H1 (cell line): Measurements from ENCODE around the gene HMCES. TPM values are rescaled to one million over a fixed set of nuclear protein-coding genes. Genes with fewer than 3 reads are reported as not detected.

Source experiments
- CTCF ChIA-PET: fragments of 300-600 bp; sonication (Branson Sonifier 250); formaldehyde crosslinking; loops from one replicate; lab custom pipeline; 2021; ENCODE audit not compliant: partially characterized antibody; lab: Charles Lee
- POLR2A ChIA-PET: fragments of 300-600 bp; sonication (Branson Sonifier 250); formaldehyde crosslinking; loops from one replicate; lab custom pipeline; 2021; ENCODE audit warnings: inconsistent platforms; ENCODE audit not compliant: partially characterized antibody; lab: Charles Lee
- DNase-seq, 2 experiments: peaks; one replicate each; pipeline versions ENCODE4 v3.0.0 to v3.0.0-alpha.2; 2010 to 2022; ENCODE audit warnings: low spot score in 2 of 2, low read depth in 1 of 2, mixed read lengths in 1 of 2
- FAIRE-seq: peaks from 2 replicates; lab custom pipeline; 2011; peaks lifted over from hg19 to GRCh38; lab: Jason Lieb, UNC
- H2AFZ ChIP-seq: 2 replicates; pipeline ENCODE4 v1.8.1; 2012; ENCODE audit warnings: low read length, inconsistent platforms
- H2AK5ac ChIP-seq: 2 replicates; pipeline ENCODE4 v1.6.1; 2013; ENCODE audit warnings: low read depth, low read length
- H2BK120ac ChIP-seq: replicated peaks from 2 replicates; pipeline ENCODE3; 2013; ENCODE audit warnings: low read depth, low read length, inconsistent platforms
- H2BK12ac ChIP-seq: 2 replicates; pipeline ENCODE4 v1.6.1; 2013; ENCODE audit warnings: low read depth, low read length
- H2BK15ac ChIP-seq: 2 replicates; pipeline ENCODE4 v1.6.1; 2013; ENCODE audit warnings: low read length
- H2BK20ac ChIP-seq: 2 replicates; pipeline ENCODE4 v1.6.1; 2013; ENCODE audit warnings: low read length
- H2BK5ac ChIP-seq: 2 replicates; pipeline ENCODE4 v1.6.1; 2013; ENCODE audit warnings: low read depth, low read length
- H3K14ac ChIP-seq: 2 replicates; pipeline ENCODE4 v1.6.1; 2013; ENCODE audit warnings: inconsistent platforms; ENCODE audit not compliant: insufficient read length
- H3K18ac ChIP-seq: 2 replicates; pipeline ENCODE4 v1.6.1; 2013; ENCODE audit warnings: low read length; ENCODE audit errors: extremely low read depth
- H3K23ac ChIP-seq: 2 replicates; pipeline ENCODE4 v1.6.1; 2013; ENCODE audit warnings: inconsistent platforms; ENCODE audit not compliant: insufficient read length
- H3K23me2 ChIP-seq: 2 replicates; pipeline ENCODE4 v1.6.1; 2013; ENCODE audit warnings: low read depth, low read length
- H3K27ac ChIP-seq: 2 replicates; pipeline ENCODE4 v1.6.1; 2011; ENCODE audit warnings: low read depth, low read length, inconsistent platforms
- H3K27me3 ChIP-seq, 4 experiments: replicated peaks in 1 of 4; 1 replicate in 1 of 4; 2 replicates in 3 of 4; pipeline versions ENCODE4 v1.6.1 to v1.8.1; 2011 to 2013; ENCODE audit warnings: low read length in 3 of 4, mild to moderate bottlenecking in 3 of 4, inconsistent platforms in 2 of 4, mixed read lengths in 2 of 4, moderate library complexity in 1 of 4; ENCODE audit not compliant: control insufficient read depth in 3 of 4, insufficient read depth in 3 of 4; ENCODE audit errors: extremely low read depth in 1 of 4
- H3K36me3 ChIP-seq, 4 experiments: 2 replicates each; pipeline versions ENCODE4 v1.6.1 to v1.8.1; 2011 to 2013; ENCODE audit warnings: mild to moderate bottlenecking in 4 of 4, low read length in 3 of 4, moderate library complexity in 2 of 4, control low read depth in 1 of 4, inconsistent platforms in 1 of 4; ENCODE audit not compliant: insufficient read depth in 4 of 4, control insufficient read depth in 2 of 4
- H3K4ac ChIP-seq: replicated peaks from 2 replicates; pipeline ENCODE3; 2013; ENCODE audit warnings: low read length, low read depth, mixed read lengths, inconsistent platforms; ENCODE audit not compliant: insufficient read length
- H3K4me1 ChIP-seq, 4 experiments: replicated peaks in 1 of 4; 1 replicate in 1 of 4; 2 replicates in 3 of 4; pipeline versions ENCODE4 v1.6.1 to v1.8.1; 2011 to 2013; ENCODE audit warnings: low read length in 3 of 4, inconsistent platforms in 2 of 4, mixed read lengths in 1 of 4; ENCODE audit not compliant: insufficient read depth in 4 of 4, control insufficient read depth in 3 of 4
- H3K4me2 ChIP-seq, 2 experiments: 2 replicates each; pipeline versions ENCODE4 v1.6.1 to v1.8.1; 2011 to 2013; ENCODE audit warnings: low read depth in 2 of 2, low read length in 2 of 2, control low read depth in 1 of 2, inconsistent platforms in 1 of 2, mild to moderate bottlenecking in 1 of 2; ENCODE audit not compliant: insufficient read depth in 1 of 2
- H3K4me3 ChIP-seq, 4 experiments: fragments of 200-600, 300-600 bp in 1 of 4; sonication (generic), shearing (Covaris generic), sonication (Bioruptor Twin) in 1 of 4; 2 replicates each; pipeline versions ENCODE4 v1.5.1 to v1.8.1; 2011 to 2016; ENCODE audit warnings: low read length in 4 of 4, low read depth in 3 of 4, control low read depth in 2 of 4, inconsistent platforms in 2 of 4, mild to moderate bottlenecking in 2 of 4, mixed read lengths in 1 of 4, moderate library complexity in 1 of 4; ENCODE audit not compliant: insufficient read depth in 2 of 4; ENCODE audit errors: extremely low read depth in 1 of 4
- H3K56ac ChIP-seq: replicated peaks from 2 replicates; pipeline ENCODE3; 2013; ENCODE audit warnings: low read depth, mild to moderate bottlenecking, mixed read lengths, low read length, inconsistent platforms; ENCODE audit not compliant: insufficient read length
- H3K79me1 ChIP-seq: 2 replicates; pipeline ENCODE4 v1.6.1; 2013; ENCODE audit warnings: low read depth, low read length, control low read depth
- H3K79me2 ChIP-seq, 2 experiments: 2 replicates each; pipeline versions ENCODE4 v1.6.1 to v1.8.1; 2012 to 2013; ENCODE audit warnings: low read length in 2 of 2, mild to moderate bottlenecking in 2 of 2, inconsistent platforms in 1 of 2; ENCODE audit not compliant: insufficient read depth in 2 of 2, control insufficient read depth in 1 of 2
- H3K9ac ChIP-seq, 4 experiments: replicated peaks in 1 of 4; 1 replicate in 1 of 4; 2 replicates in 3 of 4; pipeline versions ENCODE4 v1.6.1 to v1.8.1; 2011 to 2013; ENCODE audit warnings: low read depth in 3 of 4, low read length in 3 of 4, control low read depth in 2 of 4, mild to moderate bottlenecking in 2 of 4, moderate library complexity in 2 of 4, inconsistent platforms in 1 of 4; ENCODE audit errors: extremely low read depth in 1 of 4
- H3K9me3 ChIP-seq, 2 experiments: 2 replicates each; pipeline versions ENCODE4 v1.6.1 to v1.8.1; 2012 to 2013; ENCODE audit warnings: mild to moderate bottlenecking in 2 of 2, moderate library complexity in 2 of 2, control low read depth in 1 of 2, inconsistent platforms in 1 of 2, low read depth in 1 of 2, low read length in 1 of 2, mixed read lengths in 1 of 2; ENCODE audit not compliant: insufficient read depth in 2 of 2
- H4K20me1 ChIP-seq, 2 experiments: replicated peaks in 1 of 2; 2 replicates each; pipeline versions ENCODE3 to v1.8.1; 2011 to 2013; ENCODE audit warnings: inconsistent platforms in 2 of 2, low read length in 2 of 2, mild to moderate bottlenecking in 1 of 2; ENCODE audit not compliant: insufficient read depth in 2 of 2, control insufficient read depth in 1 of 2
- H4K5ac ChIP-seq: 2 replicates; pipeline ENCODE4 v1.6.1; 2013; ENCODE audit warnings: low read length, low read depth, mixed read lengths, inconsistent platforms; ENCODE audit not compliant: insufficient read length
- H4K8ac ChIP-seq: 2 replicates; pipeline ENCODE4 v1.8.0; 2013; ENCODE audit warnings: mild to moderate bottlenecking, moderate library complexity, low read length, inconsistent platforms; ENCODE audit not compliant: insufficient read depth; ENCODE audit errors: extremely low read depth
- H4K91ac ChIP-seq: replicated peaks from 2 replicates; pipeline ENCODE3; 2013; ENCODE audit warnings: low read length, mixed read lengths, inconsistent platforms; ENCODE audit not compliant: insufficient read length
- CREB1 ChIP-seq: IDR thresholded peaks from 2 replicates; pipeline ENCODE4 v1.6.1; 2012; ENCODE audit warnings: inconsistent platforms
- EGR1 ChIP-seq: IDR thresholded peaks from 2 replicates; pipeline ENCODE4 v1.6.1; 2011; ENCODE audit warnings: low read depth, low read length, borderline replicate concordance
- JUN ChIP-seq: IDR thresholded peaks from 2 replicates; pipeline ENCODE4 v1.6.1; 2011; ENCODE audit warnings: low read depth, mild to moderate bottlenecking, improper control_type of control experiment, low read length
- WGBS, 2 experiments: shearing (Covaris generic) in 1 of 2; methylation state at CpG; one replicate each; pipeline versions ENCODE4 v1.1.6 to v1.1.7; 2013 to 2015; ENCODE audit warnings: low lambda C conversion rate in 2 of 2, mixed read lengths in 2 of 2, inconsistent platforms in 1 of 2, low coverage in 1 of 2, missing lambda C conversion rate in 1 of 2; ENCODE audit not compliant: insufficient replicate concordance in 2 of 2, insufficient coverage in 1 of 2, insufficient read length in 1 of 2; ENCODE audit errors: extremely low coverage in 1 of 2, missing lambda C conversion rate in 1 of 2; 5-methylcytosine and 5-hydroxymethylcytosine counted together
- polyA plus RNA-seq, 7 experiments: library from polyadenylated mRNA; depleted of rRNA in 3 of 7; stranded (reverse) in 5 of 7; unstranded in 2 of 7; fragments of >200 nt in 5 of 7; fragments of 200-250 nt in 2 of 7; gene quantifications; 1 replicate in 5 of 7; 2 replicates in 1 of 7; 4 replicates in 1 of 7; pipeline versions ENCODE4 v1.2.1 to v1.2.3, GENCODE V29; 2011 to 2013; ENCODE audit warnings: missing spikeins in 2 of 7, mixed read lengths in 2 of 7
- total RNA-seq: library from RNA; stranded (reverse); fragmentation: NEBNext Ultra II Directional; extraction: Animal tissue kit (Norgen Biotek cat#: 25700); gene quantifications from 2 replicates; pipeline ENCODE4 v1.2.1, GENCODE V29; 2021

HMCES gene
- total and polyA plus RNA-seq, 2 of the 8 experiments (the other 6 are each of a cell fraction or from before 2014, with no cell fraction given): 27.6 to 49.5 TPM

- FAIRE-seq: no peak
- TF ChIP-seq EGR1 (no peak), JUN (no peak), CREB1 (no peak)
- H2AFZ ChIP-seq: no peak overlapping the region
- no peaks in the 10 kb centered on the region for H3K27me3 ChIP-seq
- H4K20me1 ChIP-seq: peaks cover 0 to 9% of the 10 kb centered on the region in 2 experiments
- no peak overlapping the region for H3K27ac ChIP-seq
- no peak overlapping the region for H2BK15ac ChIP-seq
- no peak overlapping the region for H4K91ac ChIP-seq
- H2BK120ac ChIP-seq: no peak overlapping the region
- no peaks in the 10 kb centered on the region for H3K9me3 ChIP-seq
- no peaks in the 10 kb centered on the region for H3K4me1 ChIP-seq
- no peaks in the 10 kb centered on the region for H3K79me2 ChIP-seq
- H3K4ac ChIP-seq: no peak overlapping the region
- ChIA-PET CTCF (interaction anchor here (1.0 to 1.5 kb wide), 3 partner anchors 9 to 64 kb away, joined by 3 to 4 read pairs (median 3); a partner anchor contains a TSS), POLR2A (interaction anchor here (0.7 to 9.3 kb wide), 2 partner anchors 9 to 294 kb away, joined by 3 to 112 read pairs; a partner anchor contains a TSS)
- no peak overlapping the region for H2BK20ac ChIP-seq
- peaks cover 3% of the 10 kb centered on the region; the same call in 1 of the 2 replicates for H3K23me2 ChIP-seq
- peaks cover 2 to 12% (median 9%) of the 10 kb centered on the region in 4 experiments; a peak in 4 of 8 replicates for H3K36me3 ChIP-seq
- H3K23ac ChIP-seq: no peak overlapping the region
- no peak overlapping the region for H2AK5ac ChIP-seq
- H3K4me3 ChIP-seq: no peak overlapping the region
- WGBS, 2 experiments: 85% methylated on average over 12 of the region's 12 CpGs; no CpG with 5 or more reads in 1 of the 2 experiments
- no peak overlapping the region for H4K8ac ChIP-seq
- H2BK5ac ChIP-seq: no peak overlapping the region
- no peak overlapping the region for H3K18ac ChIP-seq
- no peak for DNase-seq
- no peak overlapping the region for H3K14ac ChIP-seq
- H4K5ac ChIP-seq: no peak overlapping the region
- H3K9ac ChIP-seq: no peak overlapping the region
- H3K56ac ChIP-seq: no peak overlapping the region
- no peak overlapping the region for H2BK12ac ChIP-seq
- no peak overlapping the region for H3K4me2 ChIP-seq
- peaks cover 3% of the 10 kb centered on the region; the same call in 1 of the 2 replicates for H3K79me1 ChIP-seq
Measured at GRCh38 chr3:129324855-129325254, 46.2 kb downstream of the HMCES start.
